VCaP (cell line): ENCODE data around the gene SOX4.

ENCODE experiments used
- H3K27ac ChIP-seq: fragments of 450-650 bp; 2 replicates; pipeline ENCODE4 v1.5.1; 2017
- CTCF ChIP-seq: fragments of 450-650 bp; conservative IDR thresholded peaks from 2 replicates; pipeline ENCODE4 v1.5.1; 2017; ENCODE audit warnings: mild to moderate bottlenecking, moderate library complexity

SOX4 gene

GRCh38 chr6:21616005-21616404, 22.5 kb downstream of the SOX4 start:
- no peak overlapping the region for H3K27ac ChIP-seq
- TF ChIP-seq CTCF = no peak

GRCh38 chr6:21625642-21626041, 32.1 kb downstream of the SOX4 start:
- H3K27ac ChIP-seq = no peak overlapping the region
- TF ChIP-seq CTCF = no peak

GRCh38 chr6:21626756-21627155, 33.2 kb downstream of the SOX4 start:
- TF ChIP-seq CTCF = no peak
- peak overlapping the region; percentile 37; the same call in 1 of the 2 replicates for H3K27ac ChIP-seq

GRCh38 chr6:21628160-21628559, 34.6 kb downstream of the SOX4 start:
- TF ChIP-seq CTCF = no peak
- no peak overlapping the region for H3K27ac ChIP-seq

- no peak for TF ChIP-seq CTCF
- no peak overlapping the region for H3K27ac ChIP-seq
Observed at GRCh38 chr6:21633511-21634109, 40.1 kb downstream of the SOX4 start.

GRCh38 chr6:21634582-21634981, 41.0 kb downstream of the SOX4 start:
- no peak overlapping the region for H3K27ac ChIP-seq
- TF ChIP-seq CTCF = no peak

- H3K27ac ChIP-seq = no peak overlapping the region
- TF ChIP-seq CTCF = no peak
Observed at GRCh38 chr6:21636876-21637275, 43.3 kb downstream of the SOX4 start.
